Adrenal gland (tissue), 5 donors: Measurements from ENCODE around the gene PNPLA1.

ENCODE experiments used
- POLR2A ChIP-seq, 2 donors: fragments of 450-650 bp; IDR thresholded peaks; one replicate each; pipeline ENCODE4 v1.6.1; 2017; ENCODE audit warnings: antibody characterized with exemption in 2 of 2, mild to moderate bottlenecking in 2 of 2, moderate library complexity in 1 of 2
- TF ChIP-seq, protein P1 (sequence below), 6 experiments: fragments of 450-650 bp in 4 of 6; fragments of 200-600 bp in 2 of 6; sonication (generic) in 1 of 6; IDR thresholded peaks; 1 replicate in 5 of 6; 2 replicates in 1 of 6; pipeline versions ENCODE4 v1.5.1 to v1.8.0; 2016 to 2021; ENCODE audit warnings: antibody characterized with exemption in 6 of 6, mild to moderate bottlenecking in 2 of 6, moderate library complexity in 1 of 6
- donor health status: DM: no; HTN: no; CAD: no.

DNA sequence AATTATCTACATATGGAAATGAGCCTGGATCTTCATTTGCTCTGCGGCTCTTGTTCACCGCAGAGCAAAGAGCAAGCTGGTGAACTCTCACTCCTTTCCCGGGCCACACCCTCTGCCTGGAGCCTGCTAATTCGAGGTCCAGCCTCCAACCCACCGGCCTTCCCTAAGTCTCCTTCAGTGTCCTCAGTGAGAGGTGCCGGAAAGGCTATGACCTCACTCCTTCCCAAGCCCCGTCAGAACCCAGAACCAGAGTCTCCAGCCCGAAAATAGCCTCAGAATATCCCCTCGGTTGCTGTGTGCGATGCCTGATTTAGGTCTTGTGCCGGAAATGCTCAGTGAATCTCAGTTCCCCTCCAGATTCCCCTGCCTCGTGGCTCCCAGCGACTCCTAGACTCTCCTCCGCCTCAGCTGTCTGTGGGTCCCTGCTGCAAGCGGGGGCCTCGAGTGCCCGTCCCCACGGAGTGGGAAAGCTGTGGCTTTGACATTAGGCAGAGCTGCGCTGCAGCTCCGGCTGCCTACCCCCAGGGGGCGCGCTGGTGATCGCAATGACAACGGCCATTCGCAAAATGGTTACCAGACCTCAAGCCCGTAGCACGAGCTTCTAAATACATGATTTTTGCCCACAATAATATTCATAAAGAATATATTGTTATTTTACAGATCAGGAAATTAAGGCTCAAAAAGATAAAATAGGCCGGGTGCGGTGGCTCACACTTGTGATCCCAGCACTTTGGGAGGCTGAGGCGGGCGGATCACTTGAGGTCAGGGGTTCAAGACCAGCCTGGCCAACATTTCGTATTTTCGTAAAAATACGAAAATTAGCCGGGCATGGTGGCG, 71.0 kb downstream of the PNPLA1 start:
- no peak for TF ChIP-seq POLR2A (IDR thresholded peaks at IDR 0.05)
- TF ChIP-seq, protein P1, sequence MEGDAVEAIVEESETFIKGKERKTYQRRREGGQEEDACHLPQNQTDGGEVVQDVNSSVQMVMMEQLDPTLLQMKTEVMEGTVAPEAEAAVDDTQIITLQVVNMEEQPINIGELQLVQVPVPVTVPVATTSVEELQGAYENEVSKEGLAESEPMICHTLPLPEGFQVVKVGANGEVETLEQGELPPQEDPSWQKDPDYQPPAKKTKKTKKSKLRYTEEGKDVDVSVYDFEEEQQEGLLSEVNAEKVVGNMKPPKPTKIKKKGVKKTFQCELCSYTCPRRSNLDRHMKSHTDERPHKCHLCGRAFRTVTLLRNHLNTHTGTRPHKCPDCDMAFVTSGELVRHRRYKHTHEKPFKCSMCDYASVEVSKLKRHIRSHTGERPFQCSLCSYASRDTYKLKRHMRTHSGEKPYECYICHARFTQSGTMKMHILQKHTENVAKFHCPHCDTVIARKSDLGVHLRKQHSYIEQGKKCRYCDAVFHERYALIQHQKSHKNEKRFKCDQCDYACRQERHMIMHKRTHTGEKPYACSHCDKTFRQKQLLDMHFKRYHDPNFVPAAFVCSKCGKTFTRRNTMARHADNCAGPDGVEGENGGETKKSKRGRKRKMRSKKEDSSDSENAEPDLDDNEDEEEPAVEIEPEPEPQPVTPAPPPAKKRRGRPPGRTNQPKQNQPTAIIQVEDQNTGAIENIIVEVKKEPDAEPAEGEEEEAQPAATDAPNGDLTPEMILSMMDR (IDR thresholded peaks at IDR 0.05): peak; percentile 73 to 97 (median 89)
